IPS-15b (cell line): ENCODE data around the gene CERKL.

Experiments
- H3K27me3 ChIP-seq: one replicate; pipeline ENCODE4 v1.6.1; 2013; ENCODE audit warnings: low read length; ENCODE audit not compliant: control insufficient read depth, insufficient read depth
- H3K36me3 ChIP-seq: one replicate; pipeline ENCODE4 v1.6.1; 2013; ENCODE audit warnings: low read length; ENCODE audit not compliant: control insufficient read depth, insufficient read depth
- H3K4me1 ChIP-seq: one replicate; pipeline ENCODE4 v1.6.1; 2013; ENCODE audit warnings: mild to moderate bottlenecking, low read length; ENCODE audit not compliant: control insufficient read depth, insufficient read depth
- H3K4me3 ChIP-seq: one replicate; pipeline ENCODE4 v1.5.1; 2013; ENCODE audit warnings: low read depth, low read length
- H3K9ac ChIP-seq: one replicate; pipeline ENCODE4 v1.6.1; 2013; ENCODE audit warnings: low read depth, mild to moderate bottlenecking, low read length
- H3K9me3 ChIP-seq: one replicate; pipeline ENCODE4 v1.6.1; 2013; ENCODE audit warnings: mild to moderate bottlenecking, low read length; ENCODE audit not compliant: control insufficient read depth, insufficient read depth

CERKL gene

DNA sequence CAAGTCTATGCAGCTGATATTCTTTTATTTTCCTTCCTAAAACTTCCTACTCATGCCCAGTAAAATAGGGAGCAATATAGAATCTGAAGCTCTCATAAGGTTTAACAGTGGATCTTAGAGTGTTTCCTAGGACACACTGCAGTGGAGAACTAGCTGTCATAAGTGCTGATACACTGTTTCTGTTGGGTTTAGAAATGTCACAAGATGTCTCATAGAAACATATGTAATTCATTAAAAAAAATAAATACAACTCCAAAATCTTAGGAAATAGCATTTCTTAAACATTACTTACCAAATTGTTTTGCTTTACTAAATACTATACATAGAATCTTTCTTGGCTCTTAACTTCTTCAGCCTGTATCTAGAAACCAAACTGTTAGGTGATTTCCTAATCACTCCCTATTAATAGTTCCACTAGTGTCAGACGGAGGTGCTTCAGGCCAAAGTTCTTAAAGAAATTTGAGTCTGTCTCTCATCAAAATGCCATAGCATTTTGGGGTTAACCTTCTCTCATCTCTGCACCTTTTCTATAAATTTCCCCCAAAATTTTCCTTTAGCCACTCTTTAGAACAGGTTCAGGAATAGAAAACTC, 93.7 kb downstream of the CERKL start:
- no peak overlapping the region for H3K4me3 ChIP-seq
- H3K36me3 ChIP-seq: no peaks in the 10 kb centered on the region
- no peaks in the 10 kb centered on the region for H3K4me1 ChIP-seq
- H3K27me3 ChIP-seq: no peaks in the 10 kb centered on the region
- H3K9ac ChIP-seq: no peak overlapping the region
- no peaks in the 10 kb centered on the region for H3K9me3 ChIP-seq

GRCh38 chr2:181558371-181558770, 98.5 kb downstream of the CERKL start:
- Histone ChIP-seq H3K9ac (no peak overlapping the region), H3K4me1 (no peaks in the 10 kb centered on the region), H3K4me3 (no peak overlapping the region), H3K9me3 (no peaks in the 10 kb centered on the region), H3K36me3 (no peaks in the 10 kb centered on the region), H3K27me3 (no peaks in the 10 kb centered on the region)

DNA sequence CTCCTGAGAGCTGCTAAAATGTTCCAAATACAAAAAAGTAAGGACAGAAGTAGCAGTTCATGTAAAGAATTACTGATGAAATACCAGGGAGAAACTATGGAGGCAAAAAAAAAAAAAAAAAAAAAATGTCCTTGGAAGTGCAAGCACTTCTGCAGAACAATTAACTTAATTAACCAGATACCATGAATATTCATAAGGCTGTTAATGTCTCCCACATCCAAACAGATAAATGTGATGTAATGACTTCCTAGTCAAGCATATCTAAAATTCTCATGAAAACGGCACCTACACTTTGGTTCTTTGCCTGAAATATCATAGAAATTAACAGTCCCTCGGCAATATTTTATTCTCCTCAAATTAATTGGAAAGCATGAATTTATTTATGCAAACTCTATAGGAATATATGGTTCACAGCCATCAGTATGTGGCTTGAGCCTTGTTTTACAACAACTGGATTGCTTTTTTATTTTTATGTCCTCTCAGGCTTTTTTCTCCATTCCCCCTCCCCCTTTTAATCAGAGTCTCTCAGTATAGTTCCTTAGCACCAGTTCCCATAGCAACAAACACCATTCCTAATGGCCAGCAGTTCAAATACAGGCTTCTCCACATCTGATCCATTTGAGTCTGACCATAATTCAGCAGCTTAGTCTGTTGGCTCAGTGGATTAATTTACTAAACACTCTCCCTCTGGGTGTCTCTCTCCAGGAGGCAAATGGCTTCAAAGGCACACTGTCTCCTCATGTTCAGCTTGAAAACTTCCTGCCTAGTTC, 102.7 kb downstream of the CERKL start:
- H3K36me3 ChIP-seq: no peaks in the 10 kb centered on the region
- no peaks in the 10 kb centered on the region for H3K27me3 ChIP-seq
- no peaks in the 10 kb centered on the region for H3K9me3 ChIP-seq
- peaks cover 2% of the 10 kb centered on the region for H3K4me1 ChIP-seq
- H3K4me3 ChIP-seq: no peak overlapping the region
- H3K9ac ChIP-seq: no peak overlapping the region

DNA sequence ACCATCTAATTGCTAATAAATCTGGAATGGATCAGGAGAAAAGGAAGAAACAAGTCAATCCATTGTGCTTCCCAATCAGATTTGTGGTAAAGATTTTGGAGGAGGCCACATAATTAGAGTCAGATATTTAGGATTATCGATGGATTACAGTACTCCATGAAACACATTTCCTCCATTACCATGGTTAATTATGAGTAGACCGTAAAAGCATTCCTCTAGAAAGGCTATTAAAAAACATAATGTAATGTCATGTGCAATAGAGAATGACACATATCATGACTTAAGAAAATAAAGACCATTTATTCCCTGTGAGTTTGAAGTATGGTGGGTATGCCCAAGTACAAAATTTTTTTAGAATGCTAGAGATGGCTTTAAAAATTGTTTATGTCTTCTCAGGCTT, 103.7 kb downstream of the CERKL start:
- Histone ChIP-seq H3K9ac (no peak overlapping the region), H3K27me3 (no peaks in the 10 kb centered on the region), H3K36me3 (no peaks in the 10 kb centered on the region), H3K9me3 (no peaks in the 10 kb centered on the region), H3K4me1 (peaks cover 2% of the 10 kb centered on the region), H3K4me3 (no peak overlapping the region)

- peaks cover 2% of the 10 kb centered on the region for H3K4me1 ChIP-seq
- H3K36me3 ChIP-seq: no peaks in the 10 kb centered on the region
- no peak overlapping the region for H3K4me3 ChIP-seq
- H3K9ac ChIP-seq: no peak overlapping the region
- no peaks in the 10 kb centered on the region for H3K9me3 ChIP-seq
- H3K27me3 ChIP-seq: no peaks in the 10 kb centered on the region
Observed at GRCh38 chr2:181552808-181553207, 104.1 kb downstream of the CERKL start.

DNA sequence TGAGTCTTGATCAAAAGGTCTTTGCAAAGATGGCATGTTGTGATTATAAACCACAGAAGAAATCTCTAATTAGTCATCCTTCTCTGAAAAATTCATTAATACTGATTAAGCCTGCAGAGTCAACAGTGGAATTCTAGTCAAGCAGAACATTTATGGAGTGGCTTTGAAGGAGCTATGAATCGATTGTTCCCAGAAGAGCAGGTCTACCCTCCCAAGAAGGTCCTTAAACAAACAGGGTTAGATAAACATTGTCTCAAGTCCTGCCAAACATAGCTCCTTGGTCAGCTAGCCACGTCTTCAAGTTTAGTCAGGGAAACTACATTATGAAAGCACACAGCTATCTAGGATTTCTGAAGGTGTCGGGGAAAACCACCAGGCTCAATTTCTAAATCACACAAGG, 110.8 kb downstream of the CERKL start:
- no peaks in the 10 kb centered on the region for H3K9me3 ChIP-seq
- no peaks in the 10 kb centered on the region for H3K27me3 ChIP-seq
- H3K36me3 ChIP-seq: no peaks in the 10 kb centered on the region
- no peak overlapping the region for H3K9ac ChIP-seq
- no peak overlapping the region for H3K4me3 ChIP-seq
- peaks cover 2% of the 10 kb centered on the region for H3K4me1 ChIP-seq

GRCh38 chr2:181542170-181542569, 114.7 kb downstream of the CERKL start:
- Histone ChIP-seq H3K36me3 (no peaks in the 10 kb centered on the region), H3K4me3 (no peak overlapping the region), H3K9ac (no peak overlapping the region), H3K9me3 (no peaks in the 10 kb centered on the region), H3K27me3 (no peaks in the 10 kb centered on the region), H3K4me1 (no peaks in the 10 kb centered on the region)

DNA sequence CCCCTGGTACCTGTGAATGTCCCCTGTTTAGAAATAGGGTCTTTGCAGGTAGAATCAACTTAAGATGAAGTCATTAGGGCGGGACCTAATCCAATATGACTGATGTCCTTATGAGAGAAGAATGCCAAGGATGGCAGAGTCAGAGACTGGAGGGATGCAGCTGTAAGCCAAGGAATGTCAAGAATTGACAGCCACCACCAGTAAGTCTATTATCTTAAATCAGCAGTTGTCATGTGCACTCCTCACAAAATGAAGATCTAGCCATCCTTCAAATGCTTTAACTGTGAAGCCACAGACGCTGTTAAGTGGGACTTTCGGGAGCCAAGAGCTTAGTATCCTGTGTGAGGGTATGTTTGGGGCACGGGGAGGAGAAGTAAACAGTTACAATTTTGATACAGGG, 116.5 kb downstream of the CERKL start:
- H3K4me3 ChIP-seq: no peak overlapping the region
- H3K27me3 ChIP-seq: no peaks in the 10 kb centered on the region
- H3K9me3 ChIP-seq: no peaks in the 10 kb centered on the region
- H3K4me1 ChIP-seq: no peaks in the 10 kb centered on the region
- H3K36me3 ChIP-seq: no peaks in the 10 kb centered on the region
- no peak overlapping the region for H3K9ac ChIP-seq

GRCh38 chr2:181536730-181537129, 120.2 kb downstream of the CERKL start:
- Histone ChIP-seq H3K36me3 (no peaks in the 10 kb centered on the region), H3K4me3 (no peak overlapping the region), H3K9ac (no peak overlapping the region), H3K27me3 (no peaks in the 10 kb centered on the region), H3K9me3 (no peaks in the 10 kb centered on the region), H3K4me1 (no peaks in the 10 kb centered on the region)

DNA sequence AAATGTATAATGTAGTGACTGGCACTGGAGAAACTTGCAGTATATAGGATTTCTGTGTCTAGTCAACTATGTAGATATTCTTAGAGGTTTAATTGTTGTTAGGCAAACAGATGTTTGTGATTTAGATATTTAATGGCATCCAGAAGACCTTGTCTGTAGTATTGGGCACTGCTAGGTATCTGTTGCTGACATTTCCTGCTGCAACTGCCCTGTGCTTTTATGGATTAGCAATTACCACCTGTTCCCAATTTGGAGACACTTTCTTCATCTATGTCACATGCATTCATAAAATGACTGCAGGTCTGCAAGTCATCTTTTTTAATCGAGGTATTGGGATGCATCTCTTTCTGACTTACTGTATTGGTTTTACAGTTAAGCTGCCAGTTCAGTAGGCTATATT, 128.5 kb downstream of the CERKL start:
- no peaks in the 10 kb centered on the region for H3K9me3 ChIP-seq
- no peak overlapping the region for H3K9ac ChIP-seq
- no peaks in the 10 kb centered on the region for H3K4me1 ChIP-seq
- no peaks in the 10 kb centered on the region for H3K36me3 ChIP-seq
- H3K27me3 ChIP-seq: no peaks in the 10 kb centered on the region
- no peak overlapping the region for H3K4me3 ChIP-seq

DNA sequence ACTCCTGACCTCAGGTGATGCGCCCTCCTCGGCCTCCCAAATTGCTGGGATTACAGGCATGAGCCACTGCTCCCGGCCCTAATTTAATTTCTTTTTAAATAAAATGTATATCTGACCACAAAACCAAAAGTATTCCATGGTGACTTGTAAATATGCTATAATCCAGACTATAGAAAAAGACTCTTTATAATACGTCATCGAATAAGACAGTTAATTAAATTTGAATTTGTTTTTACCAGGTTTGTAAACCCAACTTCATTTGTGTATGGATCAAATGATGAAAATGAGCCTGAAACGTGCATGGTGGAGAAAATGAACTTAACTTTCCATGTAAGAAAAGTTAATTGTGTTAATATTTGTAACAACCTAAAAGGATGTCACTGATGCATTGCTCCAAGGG, 129.8 kb downstream of the CERKL start:
- H3K9ac ChIP-seq: no peak overlapping the region
- H3K4me3 ChIP-seq: no peak overlapping the region
- H3K27me3 ChIP-seq: no peaks in the 10 kb centered on the region
- H3K36me3 ChIP-seq: no peaks in the 10 kb centered on the region
- H3K9me3 ChIP-seq: no peaks in the 10 kb centered on the region
- no peaks in the 10 kb centered on the region for H3K4me1 ChIP-seq

GRCh38 chr2:181526014-181526413, 130.9 kb downstream of the CERKL start:
- no peaks in the 10 kb centered on the region for H3K27me3 ChIP-seq
- no peak overlapping the region for H3K9ac ChIP-seq
- no peaks in the 10 kb centered on the region for H3K9me3 ChIP-seq
- no peaks in the 10 kb centered on the region for H3K4me1 ChIP-seq
- H3K4me3 ChIP-seq: no peak overlapping the region
- H3K36me3 ChIP-seq: no peaks in the 10 kb centered on the region
